Measurements from ENCODE around the gene OR2AG2. TPM values are rescaled to one million over a fixed set of nuclear protein-coding genes. Genes with fewer than 3 reads are reported as not detected.

OR2AG2 gene
- total RNA-seq, 1 donor from 2014 or later, result not detected

Other genes starting within 250 kb of the OR2AG2 start
- 19.8 TPM for gene RRP8, start 168.4 kb downstream of the OR2AG2 start, total RNA-seq
- 191 TPM for gene ILK, start 168.2 kb downstream of the OR2AG2 start, total RNA-seq
- gene TAF10, start 159.8 kb downstream of the OR2AG2 start, total RNA-seq, result 83.6 TPM
- 71.5 TPM for gene TPP1, start 152.6 kb downstream of the OR2AG2 start, total RNA-seq
- gene DCHS1, start 116.2 kb downstream of the OR2AG2 start, total RNA-seq, result 9.6 TPM
- gene MRPL17, start 88.6 kb downstream of the OR2AG2 start, total RNA-seq, result 46.5 TPM
- gene OR2AG1, start 11.0 kb upstream of the OR2AG2 start, total RNA-seq, result not detected
- not detected for gene OR6A2, start 27.7 kb upstream of the OR2AG2 start, total RNA-seq
- not detected for gene OR10A5, start 73.7 kb upstream of the OR2AG2 start, total RNA-seq
- gene OR10A2, start 91.1 kb upstream of the OR2AG2 start, total RNA-seq, result not detected
- gene OR10A4, start 104.6 kb upstream of the OR2AG2 start, total RNA-seq, result not detected
- not detected for gene OR2D2, start 120.5 kb upstream of the OR2AG2 start, total RNA-seq
- gene OR2D3, start 149.0 kb upstream of the OR2AG2 start, total RNA-seq, result not detected
- 0.22 TPM for gene ZNF215, start 154.4 kb upstream of the OR2AG2 start, total RNA-seq
- gene ZNF214, start 248.4 kb upstream of the OR2AG2 start, total RNA-seq, result 1.9 TPM
- gene NLRP14, start 248.5 kb upstream of the OR2AG2 start, total RNA-seq, result not detected